ENCODE data around the gene TGIF1. TPM values are rescaled to one million over a fixed set of nuclear protein-coding genes. Genes with fewer than 3 reads are reported as not detected.

TGIF1 gene
- total RNA-seq, 1 experiment from 2014 or later, result 172 TPM

DNA sequence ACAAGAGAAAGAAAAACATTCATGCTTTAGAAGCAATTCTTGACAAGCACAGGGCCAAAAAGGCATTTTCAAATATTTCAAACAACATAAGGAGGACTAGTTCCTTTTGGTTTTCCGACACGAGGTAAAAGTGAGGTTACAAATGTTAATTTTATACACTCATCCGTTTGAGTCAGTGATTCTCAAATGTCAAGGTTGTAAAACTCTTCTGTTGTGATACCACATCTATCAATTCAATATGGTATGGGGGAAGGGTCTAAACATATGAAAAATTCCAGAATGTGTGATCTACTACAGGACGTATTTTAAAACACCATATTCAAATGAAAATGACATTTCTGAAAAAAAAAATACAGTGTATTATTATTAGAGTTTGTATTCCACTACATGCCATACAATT lies 52.7 kb downstream of the TGIF1 start:
- intact Hi-C loops (cut with micrococcal nuclease), result no loop called here
- no peaks in the 10 kb centered on the region for H3K27me3 Mint-ChIP-seq (ENCODE audit: insufficient read depth, unreplicated experiment)
- ChIA-PET CTCF (interaction anchor here (0.6 to 1.1 kb wide), 2 partner anchors 83 to 91 kb away, joined by 4 to 5 read pairs; no protein-coding TSS in a partner anchor), POLR2A (no interaction called here)
- H3K4me3 Mint-ChIP-seq (ENCODE audit: unreplicated experiment), result no peak overlapping the region
- no peaks in the 10 kb centered on the region for H3K4me1 Mint-ChIP-seq (ENCODE audit: insufficient read depth, unreplicated experiment)
- no peaks in the 10 kb centered on the region for H3K36me3 Mint-ChIP-seq (ENCODE audit: insufficient read depth, unreplicated experiment)
- BruUV-seq (replicated peaks), result no TSS peak
- DNase-seq (ENCODE audit: unreplicated experiment), result no peak
- H3K9me3 Mint-ChIP-seq (ENCODE audit: unreplicated experiment), result no peaks in the 10 kb centered on the region
- no peak overlapping the region for H3K27ac Mint-ChIP-seq (ENCODE audit: low read depth, unreplicated experiment)
- TF ChIP-seq, protein P1, sequence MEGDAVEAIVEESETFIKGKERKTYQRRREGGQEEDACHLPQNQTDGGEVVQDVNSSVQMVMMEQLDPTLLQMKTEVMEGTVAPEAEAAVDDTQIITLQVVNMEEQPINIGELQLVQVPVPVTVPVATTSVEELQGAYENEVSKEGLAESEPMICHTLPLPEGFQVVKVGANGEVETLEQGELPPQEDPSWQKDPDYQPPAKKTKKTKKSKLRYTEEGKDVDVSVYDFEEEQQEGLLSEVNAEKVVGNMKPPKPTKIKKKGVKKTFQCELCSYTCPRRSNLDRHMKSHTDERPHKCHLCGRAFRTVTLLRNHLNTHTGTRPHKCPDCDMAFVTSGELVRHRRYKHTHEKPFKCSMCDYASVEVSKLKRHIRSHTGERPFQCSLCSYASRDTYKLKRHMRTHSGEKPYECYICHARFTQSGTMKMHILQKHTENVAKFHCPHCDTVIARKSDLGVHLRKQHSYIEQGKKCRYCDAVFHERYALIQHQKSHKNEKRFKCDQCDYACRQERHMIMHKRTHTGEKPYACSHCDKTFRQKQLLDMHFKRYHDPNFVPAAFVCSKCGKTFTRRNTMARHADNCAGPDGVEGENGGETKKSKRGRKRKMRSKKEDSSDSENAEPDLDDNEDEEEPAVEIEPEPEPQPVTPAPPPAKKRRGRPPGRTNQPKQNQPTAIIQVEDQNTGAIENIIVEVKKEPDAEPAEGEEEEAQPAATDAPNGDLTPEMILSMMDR (IDR thresholded peaks at IDR 0.05; ENCODE audit: unreplicated experiment), result no peak

GRCh38 chr18:3504637-3505036 lies 54.7 kb downstream of the TGIF1 start:
- Mint-ChIP-seq H3K27me3 (ENCODE audit: insufficient read depth, unreplicated experiment) (no peaks in the 10 kb centered on the region), H3K4me3 (ENCODE audit: unreplicated experiment) (no peak overlapping the region), H3K9me3 (ENCODE audit: unreplicated experiment) (no peaks in the 10 kb centered on the region), H3K27ac (ENCODE audit: low read depth, unreplicated experiment) (no peak overlapping the region), H3K4me1 (ENCODE audit: insufficient read depth, unreplicated experiment) (no peaks in the 10 kb centered on the region), H3K36me3 (ENCODE audit: insufficient read depth, unreplicated experiment) (no peaks in the 10 kb centered on the region)
- ChIA-PET CTCF (interaction anchor here (0.5 to 0.6 kb wide), 2 partner anchors 13 to 469 kb away, joined by 3 to 4 read pairs; no protein-coding TSS in a partner anchor), POLR2A (no interaction called here)
- DNase-seq (ENCODE audit: unreplicated experiment), result no peak
- intact Hi-C loops (cut with micrococcal nuclease), result no loop called here
- TF ChIP-seq, protein P1 (IDR thresholded peaks at IDR 0.05; ENCODE audit: unreplicated experiment), result no peak
- no TSS peak for BruUV-seq (replicated peaks)

DNA sequence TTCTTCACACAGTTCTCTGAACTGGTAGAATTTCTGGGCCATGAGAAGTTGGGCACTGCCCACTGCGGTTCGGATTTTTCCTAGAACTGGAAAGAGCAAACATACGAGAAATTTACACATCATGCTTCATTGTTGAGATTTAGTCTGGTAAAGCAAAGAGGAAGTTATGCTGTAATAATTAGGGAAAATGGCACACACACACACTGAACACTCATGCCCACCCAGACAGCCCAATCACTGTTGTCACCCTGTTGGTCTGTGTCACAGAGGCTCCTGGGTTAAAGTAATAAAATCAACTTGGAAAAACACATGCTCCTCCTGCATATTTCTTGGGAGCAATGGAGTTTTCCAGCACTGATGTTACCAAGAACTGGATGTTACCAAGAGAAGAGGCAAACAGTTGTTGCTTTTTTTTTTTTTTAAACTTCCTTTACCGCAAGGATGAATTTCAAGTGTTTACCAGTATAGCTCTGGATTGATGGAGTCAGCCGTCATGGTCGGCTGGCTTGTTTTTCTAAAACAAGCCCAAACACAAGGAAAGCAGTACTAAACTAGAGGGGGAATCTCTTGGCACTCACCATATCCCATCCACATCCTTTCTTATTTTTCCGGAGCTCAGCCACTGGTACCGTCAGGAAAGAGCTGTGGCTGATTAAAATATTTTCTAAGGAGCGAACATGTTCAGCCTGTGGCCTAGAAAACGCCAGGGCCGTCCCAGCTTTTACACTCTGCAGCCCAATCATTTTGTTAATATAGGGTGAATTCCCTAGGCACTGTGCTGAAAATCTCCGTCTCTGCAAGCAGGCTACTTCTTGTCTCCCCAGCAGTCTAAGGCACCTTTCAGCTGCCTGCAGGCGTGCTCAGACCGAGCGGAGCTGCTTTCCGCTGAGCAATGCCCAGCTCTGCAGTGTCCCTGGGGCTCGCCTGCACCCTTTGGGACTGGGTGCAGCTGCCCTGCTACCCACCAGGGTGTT lies 58.9 kb downstream of the TGIF1 start:
- H3K4me3 Mint-ChIP-seq (ENCODE audit: unreplicated experiment), result no peak overlapping the region
- H3K36me3 Mint-ChIP-seq (ENCODE audit: insufficient read depth, unreplicated experiment), result no peaks in the 10 kb centered on the region
- DNase-seq (ENCODE audit: unreplicated experiment), result no peak
- BruUV-seq (replicated peaks), result no TSS peak
- H3K27me3 Mint-ChIP-seq (ENCODE audit: insufficient read depth, unreplicated experiment), result no peaks in the 10 kb centered on the region
- intact Hi-C loops (cut with micrococcal nuclease), result no loop called here
- peaks cover 16% of the 10 kb centered on the region for H3K4me1 Mint-ChIP-seq (ENCODE audit: insufficient read depth, unreplicated experiment)
- CTCF ChIA-PET, result interaction anchor here (0.6 to 1.1 kb wide), 4 partner anchors 9 to 158 kb away, joined by 3 to 5 read pairs (median 3); no protein-coding TSS in a partner anchor
- H3K9me3 Mint-ChIP-seq (ENCODE audit: unreplicated experiment), result no peaks in the 10 kb centered on the region
- H3K27ac Mint-ChIP-seq (ENCODE audit: low read depth, unreplicated experiment), result no peak overlapping the region
- POLR2A ChIA-PET, result interaction anchor here (0.8 to 1.0 kb wide), 2 partner anchors 16 to 55 kb away, joined by 3 to 4 read pairs; no protein-coding TSS in a partner anchor
- TF ChIP-seq, protein P1 (IDR thresholded peaks at IDR 0.05; ENCODE audit: unreplicated experiment), result no peak

Other genes starting within 250 kb of the TGIF1 start
- gene MYOM1, start 230.2 kb upstream of the TGIF1 start, total RNA-seq (2022), result 0.21 and 0.88 TPM in 2 replicates
- gene MYL12A, start 202.4 kb upstream of the TGIF1 start, total RNA-seq (2022), result 286 and 332 TPM in 2 replicates
- gene MYL12B, start 188.0 kb upstream of the TGIF1 start, total RNA-seq (2022), result 175 and 229 TPM in 2 replicates